HCT116 (cell line): ENCODE data around the gene AKR7A3. TPM values are rescaled to one million over a fixed set of nuclear protein-coding genes. Genes with fewer than 3 reads are reported as not detected.

Experiments
- ATAC-seq: fragments of 200-7000 bp; cut with Tn5 transposase; 2 replicates; pipeline ENCODE4 v1.9.1; 2020; ENCODE audit warnings: mild to moderate bottlenecking, moderate library complexity
- BruUV-seq: library from RNA; stranded (reverse); fragments of 400-500 nt; replicated peaks from 2 replicates; lab custom pipeline; 2021; lab: Mats Ljungman, UMichigan
- CTCF ChIA-PET: fragments of 300-600 bp; sonication (Branson Sonifier 250); formaldehyde crosslinking; loops from one replicate; lab custom pipeline; 2021; ENCODE audit warnings: antibody characterized with exemption; lab: Charles Lee
- POLR2A ChIA-PET: fragments of 300-600, 350-600 bp; sonication (Branson Sonifier 250); formaldehyde crosslinking; loops from one replicate; lab custom pipeline; 2021; ENCODE audit warnings: antibody characterized with exemption; lab: Charles Lee
- RAD21 ChIA-PET, 2 experiments: fragments of 300-600 bp; sonication (Branson Sonifier 250); formaldehyde crosslinking; loops; one replicate each; lab custom pipeline; 2023; ENCODE audit warnings: low total read pairs in 2 of 2; ENCODE audit not compliant: uncharacterized antibody in 2 of 2, unreplicated experiment in 2 of 2, low non-redundant PET in 1 of 2; lab: Charles Lee
- DNase-seq: peaks from one replicate; pipeline ENCODE4 v3.0.0-alpha.2; 2010; ENCODE audit warnings: low read depth, low spot score
- H2AFZ ChIP-seq: fragments of 200-600 bp; shearing (Covaris generic), sonication (generic); 2 replicates; pipeline ENCODE4 v1.6.1; 2017; ENCODE audit warnings: low read depth, mixed run types, mixed read lengths, antibody characterized with exemption, low read length; ENCODE audit not compliant: poor library complexity, severe bottlenecking
- H3K27ac ChIP-seq: 2 replicates; pipeline ENCODE4 v1.5.1; 2012; ENCODE audit warnings: low read depth, low read length
- H3K27me3 ChIP-seq: fragments of 200-600 bp; sonication (generic); 2 replicates; pipeline ENCODE4 v1.6.1; 2016; ENCODE audit warnings: mixed run types, low read length, mixed read lengths; ENCODE audit not compliant: insufficient read depth
- H3K36me3 ChIP-seq, 2 experiments: fragments of 200-500 bp in 1 of 2; fragments of 200-600 bp in 1 of 2; sonication (Bioruptor generic) in 1 of 2; sonication (generic) in 1 of 2; 2 replicates each; pipeline versions ENCODE4 v1.5.1 to v1.6.1; 2014 to 2016; ENCODE audit warnings: low read length in 2 of 2, inconsistent platforms in 1 of 2, mixed read lengths in 1 of 2, mixed run types in 1 of 2; ENCODE audit not compliant: insufficient read depth in 2 of 2, control insufficient read depth in 1 of 2
- H3K4me1 ChIP-seq, 2 experiments: fragments of 200-600 bp in 1 of 2; sonication (generic) in 1 of 2; 2 replicates each; pipeline versions ENCODE4 v1.5.1 to v1.6.1; 2012 to 2017; ENCODE audit warnings: low read length in 2 of 2, inconsistent platforms in 1 of 2, mild to moderate bottlenecking in 1 of 2, mixed read lengths in 1 of 2, mixed run types in 1 of 2, moderate library complexity in 1 of 2; ENCODE audit not compliant: insufficient read depth in 2 of 2, control insufficient read depth in 1 of 2
- H3K4me2 ChIP-seq: fragments of 200-600 bp; sonication (generic); 2 replicates; pipeline ENCODE4 v1.6.1; 2017; ENCODE audit warnings: mixed run types, low read length, mixed read lengths
- H3K4me3 ChIP-seq, 2 experiments: fragments of 200-600 bp in 1 of 2; sonication (generic) in 1 of 2; replicated peaks in 1 of 2; 2 replicates each; pipeline ENCODE4 v1.5.1; 2011 to 2016; ENCODE audit warnings: low read length in 2 of 2, control low read depth in 1 of 2, low read depth in 1 of 2, mild to moderate bottlenecking in 1 of 2, mixed read lengths in 1 of 2, mixed run types in 1 of 2
- H3K79me2 ChIP-seq: fragments of 200-600 bp; sonication (generic); 2 replicates; pipeline ENCODE4 v1.6.1; 2017; ENCODE audit warnings: mild to moderate bottlenecking, mixed run types, low read length, moderate library complexity, mixed read lengths; ENCODE audit not compliant: insufficient read depth
- H3K9ac ChIP-seq: fragments of 200-600 bp; sonication (generic); 2 replicates; pipeline ENCODE4 v1.6.1; 2016; ENCODE audit warnings: low read length, mixed read lengths
- H3K9me2 ChIP-seq: fragments of 200-600 bp; sonication (generic), shearing (Covaris generic); 2 replicates; pipeline ENCODE4 v1.6.1; 2017; ENCODE audit warnings: mixed run types, mild to moderate bottlenecking, moderate library complexity; ENCODE audit not compliant: insufficient read depth
- H3K9me3 ChIP-seq, 2 experiments: fragments of 200-500 bp in 1 of 2; fragments of 200-600 bp in 1 of 2; sonication (Bioruptor generic) in 1 of 2; sonication (generic) in 1 of 2; 2 replicates each; pipeline ENCODE4 v1.6.1; 2014 to 2017; ENCODE audit warnings: low read length in 2 of 2, mixed read lengths in 2 of 2, inconsistent platforms in 1 of 2, low read depth in 1 of 2, mild to moderate bottlenecking in 1 of 2, mixed run types in 1 of 2, moderate library complexity in 1 of 2; ENCODE audit not compliant: control insufficient read depth in 1 of 2, insufficient read depth in 1 of 2
- H4K20me1 ChIP-seq: fragments of 200-600 bp; sonication (generic), shearing (Covaris generic); 2 replicates; pipeline ENCODE4 v1.6.1; 2017; ENCODE audit warnings: mixed run types, mild to moderate bottlenecking, moderate library complexity; ENCODE audit not compliant: insufficient read depth
- ATF3 ChIP-seq: IDR thresholded peaks from 2 replicates; pipeline ENCODE4 v1.6.1; 2012
- CBX3 ChIP-seq: IDR thresholded peaks from 2 replicates; pipeline ENCODE4 v1.6.1; 2012; ENCODE audit warnings: low read depth
- CEBPB ChIP-seq: IDR thresholded peaks from 2 replicates; pipeline ENCODE4 v1.6.1; 2012; ENCODE audit warnings: low read depth
- CTCF ChIP-seq, 3 experiments: fragments of 200-600 bp in 1 of 3; sonication (generic) in 1 of 3; IDR thresholded peaks in 2 of 3; conservative IDR thresholded peaks in 1 of 3; 2 replicates each; pipeline ENCODE4 v1.5.1; 2012 to 2017; ENCODE audit warnings: low read depth in 2 of 3, low read length in 2 of 3, antibody characterized with exemption in 1 of 3, borderline replicate concordance in 1 of 3, control low read depth in 1 of 3, mild to moderate bottlenecking in 1 of 3, mixed read lengths in 1 of 3, mixed run types in 1 of 3, moderate library complexity in 1 of 3; ENCODE audit not compliant: insufficient read depth in 1 of 3
- EGR1 ChIP-seq: IDR thresholded peaks from 2 replicates; pipeline ENCODE4 v1.6.1; 2012; ENCODE audit warnings: low read depth
- ELF1 ChIP-seq: IDR thresholded peaks from 2 replicates; pipeline ENCODE4 v1.6.1; 2012; ENCODE audit warnings: low read depth, borderline replicate concordance
- EZH2phosphoT487 ChIP-seq: fragments of 200-600 bp; IDR thresholded peaks from 2 replicates; pipeline ENCODE4 v1.6.1; 2018; ENCODE audit warnings: antibody characterized with exemption, borderline replicate concordance
- REST ChIP-seq: IDR thresholded peaks from 2 replicates; pipeline ENCODE4 v1.6.1; 2012; ENCODE audit warnings: low read depth
- SIN3A ChIP-seq: IDR thresholded peaks from 2 replicates; pipeline ENCODE4 v1.6.1; 2012; ENCODE audit warnings: low read depth
- TCF7L2 ChIP-seq: IDR thresholded peaks from 2 replicates; pipeline ENCODE4 v1.7.0; 2011; ENCODE audit warnings: borderline replicate concordance, inconsistent platforms; ENCODE audit not compliant: insufficient read depth, insufficient read length; ENCODE audit errors: extremely low read depth
- YY1 ChIP-seq: IDR thresholded peaks from 2 replicates; pipeline ENCODE4 v1.6.1; 2011; ENCODE audit warnings: low read length, low read depth, moderate library complexity, mild to moderate bottlenecking; ENCODE audit not compliant: insufficient replicate concordance; ENCODE audit errors: extremely low read depth
- ZBTB33 ChIP-seq: IDR thresholded peaks from 2 replicates; pipeline ENCODE4 v1.6.1; 2011; ENCODE audit warnings: mild to moderate bottlenecking, low read length, moderate library complexity; ENCODE audit not compliant: insufficient replicate concordance; ENCODE audit errors: extremely low read depth
- ZFX ChIP-seq: fragments of 450-650 bp; IDR thresholded peaks from 2 replicates; pipeline ENCODE4 v1.6.1; 2017
- ZNF274 ChIP-seq: fragments of 200-500 bp; sonication (Bioruptor generic); IDR thresholded peaks from 2 replicates; pipeline ENCODE4 v1.6.1; 2014; ENCODE audit warnings: mild to moderate bottlenecking, low read depth, low read length, inconsistent platforms
- intact Hi-C: fragments of 100-400 bp; cut with micrococcal nuclease; formaldehyde crosslinking; loops from 2 replicates; pipeline ENCODE4 v1.10.0; 2022
- total RNA-seq: library from RNA; stranded (reverse); gene quantifications from one replicate; pipeline ENCODE4 v1.2.1, GENCODE V29; 2021; ENCODE audit not compliant: unreplicated experiment

Gene AKR7A3
- total RNA-seq, 1 experiment from 2014 or later = 1.7 TPM

- Histone ChIP-seq H3K27me3 (no peaks in the 10 kb centered on the region), H3K9ac (no peak overlapping the region), H3K4me3 (no peak overlapping the region), H3K27ac (no peak overlapping the region), H3K36me3 (peaks cover 14 to 17% of the 10 kb centered on the region in 2 experiments), H3K9me3 (no peaks in the 10 kb centered on the region), H2AFZ (no peak overlapping the region), H3K9me2 (no peaks in the 10 kb centered on the region), H3K4me1 (peaks cover 14 to 37% of the 10 kb centered on the region in 2 experiments; a peak in 3 of 4 replicates), H4K20me1 (no peaks in the 10 kb centered on the region), H3K4me2 (no peak overlapping the region), H3K79me2 (peaks cover 33% of the 10 kb centered on the region)
- POLR2A ChIA-PET = no interaction called here
- RAD21 ChIA-PET = no interaction called here
- DNase-seq = no peak
- intact Hi-C loops = no loop called here
- BruUV-seq = no TSS peak
- TF ChIP-seq EZH2phosphoT487 = no peak
- TF ChIP-seq REST = no peak
- TF ChIP-seq ATF3 = no peak
- no peak for TF ChIP-seq CEBPB
- no peak for TF ChIP-seq ZFX
- no peak for TF ChIP-seq ZBTB33
- TF ChIP-seq CTCF (IDR thresholded peaks at IDR 0.05 in 2 of 3, conservative IDR thresholded peaks at IDR 0.05 in 1 of 3; ENCODE audit: borderline replicate concordance in 1 of 3, insufficient read depth in 1 of 3, low read depth in 2 of 3, low read length in 2 of 3) = no peak
- TF ChIP-seq TCF7L2 = no peak
- no peak for TF ChIP-seq YY1
- TF ChIP-seq ELF1 = no peak
- no peak for TF ChIP-seq CBX3
- no peak for TF ChIP-seq ZNF274
- no peak for TF ChIP-seq SIN3A
- TF ChIP-seq EGR1 = no peak
- CTCF ChIA-PET = no interaction called here
- ATAC-seq = no peak
Observed at GRCh38 chr1:19310061-19310460, 21.5 kb upstream of the AKR7A3 start.
